HG02642 (cell line): Measurements from ENCODE around the gene CBLB.
A peak's percentile ranks its signal among the peaks of the same experiment; 100 is the strongest.

ENCODE experiments used
- ATAC-seq: cut with Tn5 transposase; IDR thresholded peaks from one replicate; pipeline ENCODE4 v1.9.1; 2021; ENCODE audit warnings: mild to moderate bottlenecking; ENCODE audit not compliant: unreplicated experiment, poor library complexity

The CBLB gene

GRCh38 chr3:105868742-105869530 lies at the start of gene CBLB:
CBLB (minus strand) TSS chr3:105869012; CDS start chr3:105867577, 1,435 bp downstream.
- ATAC-seq: peak; percentile 93

- no peak for ATAC-seq
Measured at GRCh38 chr3:105916767-105917166, 48.0 kb upstream of the CBLB start.

GRCh38 chr3:105915524-105915923 lies 46.7 kb upstream of the CBLB start:
- ATAC-seq: no peak

GRCh38 chr3:105913616-105914015 lies 44.8 kb upstream of the CBLB start:
- ATAC-seq: no peak

GRCh38 chr3:105912891-105913290 lies 44.1 kb upstream of the CBLB start:
- ATAC-seq: no peak

- no peak for ATAC-seq
Measured at GRCh38 chr3:105911496-105911895, 42.7 kb upstream of the CBLB start.

GRCh38 chr3:105907777-105908176 lies 39.0 kb upstream of the CBLB start:
- ATAC-seq: no peak

GRCh38 chr3:105906836-105907235 lies 38.0 kb upstream of the CBLB start:
- no peak for ATAC-seq

- ATAC-seq: no peak
Measured at GRCh38 chr3:105906345-105906744, 37.5 kb upstream of the CBLB start.

- no peak for ATAC-seq
Measured at GRCh38 chr3:105905328-105905727, 36.5 kb upstream of the CBLB start.

- ATAC-seq: no peak
Measured at GRCh38 chr3:105904678-105905284, 36.0 kb upstream of the CBLB start.

GRCh38 chr3:105904251-105904650 lies 35.4 kb upstream of the CBLB start:
- no peak for ATAC-seq

- no peak for ATAC-seq
Measured at GRCh38 chr3:105899516-105899915, 30.7 kb upstream of the CBLB start.

GRCh38 chr3:105891101-105891500 lies 22.3 kb upstream of the CBLB start:
- ATAC-seq: no peak

- ATAC-seq: no peak
Measured at GRCh38 chr3:105888621-105889579, 20.1 kb upstream of the CBLB start.

- ATAC-seq: no peak
Measured at GRCh38 chr3:105885256-105885655, 16.4 kb upstream of the CBLB start.

GRCh38 chr3:105883798-105884377 lies 15.1 kb upstream of the CBLB start:
- ATAC-seq: no peak

- ATAC-seq: no peak
Measured at GRCh38 chr3:105880681-105881290, 12.0 kb upstream of the CBLB start.

- no peak for ATAC-seq
Measured at GRCh38 chr3:105878061-105878460, 9.2 kb upstream of the CBLB start.

GRCh38 chr3:105877336-105877910 lies 8.6 kb upstream of the CBLB start:
- no peak for ATAC-seq
